Measurements from ENCODE around the gene PTPRR. TPM values are rescaled to one million over a fixed set of nuclear protein-coding genes. Genes with fewer than 3 reads are reported as not detected.

The PTPRR gene
- total and polyA plus RNA-seq, 10 donors = 0.41 to 2.7 (median 1.5) TPM

- Histone ChIP-seq H3K9me3 (no peaks in the 10 kb centered on the region), H3K36me3 (no peaks in the 10 kb centered on the region), H3K4me3 (no peak overlapping the region), H3K27me3 (replicated peaks in 1 of 7) (no peaks in the 10 kb centered on the region), H3K4me1 (no peaks in the 10 kb centered on the region), H3K27ac (no peak overlapping the region)
- TF ChIP-seq POLR2A (IDR thresholded peaks at IDR 0.05) (no peak), CTCF (IDR thresholded peaks at IDR 0.05 in 8 of 11, conservative IDR thresholded peaks at IDR 0.05 in 3 of 11) (no peak), POLR2AphosphoS5 (IDR thresholded peaks at IDR 0.05) (no peak)
- 86 to 95% (median 88%) methylated on average over 5 of the region's 5 CpGs for WGBS, 5 donors
- intact Hi-C loops (cut with DNase I; ENCODE audit: low total_unique reads) = no loop called here
- DNase-seq = no peak
These were observed 27.9 kb downstream of the PTPRR start for GRCh38 chr12:70892593-70892992.

- DNase-seq = no peak
- no peak overlapping the region for H3K4me3 ChIP-seq
- no peaks in the 10 kb centered on the region for H3K36me3 ChIP-seq
- WGBS, 5 donors = 74 to 87% (median 79%) methylated on average over 1 of the region's 1 CpG
- no peak for TF ChIP-seq CTCF (IDR thresholded peaks at IDR 0.05 in 8 of 11, conservative IDR thresholded peaks at IDR 0.05 in 3 of 11)
- no peak for TF ChIP-seq POLR2A (IDR thresholded peaks at IDR 0.05)
- TF ChIP-seq POLR2AphosphoS5 (IDR thresholded peaks at IDR 0.05) = no peak
- no peak overlapping the region for H3K27ac ChIP-seq
- intact Hi-C loops (cut with DNase I; ENCODE audit: low total_unique reads) = no loop called here
- H3K27me3 ChIP-seq (replicated peaks in 1 of 7) = no peaks in the 10 kb centered on the region
- H3K4me1 ChIP-seq = no peaks in the 10 kb centered on the region
- H3K9me3 ChIP-seq = no peaks in the 10 kb centered on the region
These were observed 29.4 kb downstream of the PTPRR start for GRCh38 chr12:70890895-70891832.

DNA sequence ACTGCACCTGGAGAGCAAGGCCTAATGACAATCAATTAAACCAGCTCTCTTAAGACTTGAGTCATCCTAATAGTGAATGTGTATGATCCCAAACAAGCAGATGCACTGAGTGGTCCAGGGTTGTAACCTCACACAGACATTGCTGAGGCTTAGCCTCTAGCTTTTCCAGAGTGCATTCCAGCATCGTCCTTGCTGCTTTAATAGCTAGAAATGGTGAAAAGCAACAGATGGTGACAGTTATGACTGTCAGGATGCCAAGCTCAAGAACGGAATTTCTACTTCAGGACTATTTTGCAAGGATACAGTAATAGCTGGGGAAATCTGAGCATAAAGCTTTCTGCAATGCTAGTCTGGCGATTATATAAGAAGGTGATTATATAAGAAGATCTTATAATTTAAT is 34.6 kb downstream of the PTPRR start:
- no peak overlapping the region for H3K27ac ChIP-seq
- no peaks in the 10 kb centered on the region for H3K27me3 ChIP-seq (replicated peaks in 1 of 7)
- H3K4me1 ChIP-seq = no peaks in the 10 kb centered on the region
- intact Hi-C loops (cut with DNase I; ENCODE audit: low total_unique reads) = no loop called here
- H3K36me3 ChIP-seq = no peaks in the 10 kb centered on the region
- no peaks in the 10 kb centered on the region for H3K9me3 ChIP-seq
- no peak for DNase-seq
- WGBS, 5 donors = 67 to 84% (median 74%) methylated on average over 3 of the region's 3 CpGs
- TF ChIP-seq POLR2A (IDR thresholded peaks at IDR 0.05) = no peak
- no peak for TF ChIP-seq CTCF (IDR thresholded peaks at IDR 0.05 in 8 of 11, conservative IDR thresholded peaks at IDR 0.05 in 3 of 11)
- TF ChIP-seq POLR2AphosphoS5 (IDR thresholded peaks at IDR 0.05) = no peak
- no peak overlapping the region for H3K4me3 ChIP-seq

- Histone ChIP-seq H3K4me3 (no peak overlapping the region), H3K4me1 (no peaks in the 10 kb centered on the region), H3K27me3 (replicated peaks in 1 of 7) (no peaks in the 10 kb centered on the region), H3K9me3 (peaks cover 0 to 3% (median 0%) of the 10 kb centered on the region in 8 donors), H3K27ac (no peak overlapping the region), H3K36me3 (no peaks in the 10 kb centered on the region)
- WGBS, 5 donors = 29 to 49% (median 32%) methylated on average over 1 of the region's 1 CpG
- TF ChIP-seq CTCF (IDR thresholded peaks at IDR 0.05 in 8 of 11, conservative IDR thresholded peaks at IDR 0.05 in 3 of 11) (no peak), POLR2A (IDR thresholded peaks at IDR 0.05) (no peak), POLR2AphosphoS5 (IDR thresholded peaks at IDR 0.05) (no peak)
- DNase-seq = no peak
- intact Hi-C loops (cut with DNase I; ENCODE audit: low total_unique reads) = no loop called here
These were observed 36.7 kb downstream of the PTPRR start for GRCh38 chr12:70883855-70884254.
